SK-N-SH (cell line): Measurements from ENCODE around the gene MCRIP2. TPM values are rescaled to one million over a fixed set of nuclear protein-coding genes. Genes with fewer than 3 reads are reported as not detected.

Experiments used
- CTCF ChIA-PET: fragments of 300-600, 350-600 bp; formaldehyde crosslinking; extraction: SDS; loops from one replicate; lab custom pipeline; 2021; lab: Yijun Ruan, JAX
- POLR2A ChIA-PET: fragments of 350-600 bp; sonication (Branson Sonifier 250); formaldehyde crosslinking; extraction: SDS; loops from one replicate; lab custom pipeline; 2020; ENCODE audit warnings: antibody characterized with exemption, inconsistent platforms; lab: Yijun Ruan, JAX
- DNase-seq: peaks from one replicate; pipeline ENCODE4 v3.0.0; 2012
- H2AFZ ChIP-seq: fragments of 200-600 bp; sonication (generic); 2 replicates; pipeline ENCODE4 v1.8.1; 2016; ENCODE audit warnings: antibody characterized with exemption, mild to moderate bottlenecking, low read depth
- H3F3A ChIP-seq: fragments of 200-600 bp; sonication (generic); replicated peaks from 2 replicates; pipeline ENCODE3; 2016; ENCODE audit warnings: antibody characterized with exemption, mild to moderate bottlenecking; ENCODE audit not compliant: insufficient read depth
- H3K27ac ChIP-seq, 2 experiments: fragments of 200-500 bp in 1 of 2; fragments of 200-600 bp in 1 of 2; sonication (Bioruptor generic) in 1 of 2; sonication (generic), shearing (Covaris generic) in 1 of 2; 2 replicates each; pipeline versions ENCODE4 v1.5.1 to v1.6.1; 2014 to 2016; ENCODE audit warnings: low read depth in 2 of 2, inconsistent platforms in 1 of 2, low read length in 1 of 2, mild to moderate bottlenecking in 1 of 2, mixed read lengths in 1 of 2
- H3K27me3 ChIP-seq: fragments of 200-600 bp; sonication (generic), shearing (Covaris generic); 2 replicates; pipeline ENCODE4 v1.6.1; 2016; ENCODE audit warnings: mixed run types; ENCODE audit not compliant: insufficient read depth
- H3K36me3 ChIP-seq, 2 experiments: fragments of 200-500 bp in 1 of 2; fragments of 200-600 bp in 1 of 2; sonication (Bioruptor generic) in 1 of 2; sonication (generic) in 1 of 2; replicated peaks in 1 of 2; 2 replicates each; pipeline versions ENCODE3 to v1.5.1; 2014 to 2016; ENCODE audit warnings: low read length in 1 of 2, mild to moderate bottlenecking in 1 of 2; ENCODE audit not compliant: insufficient read depth in 2 of 2, control insufficient read depth in 1 of 2
- H3K4me1 ChIP-seq, 2 experiments: fragments of 200-500 bp in 1 of 2; fragments of 200-600 bp in 1 of 2; sonication (Bioruptor generic) in 1 of 2; sonication (generic), shearing (Covaris generic) in 1 of 2; 2 replicates each; pipeline versions ENCODE4 v1.5.1 to v1.6.1; 2014 to 2016; ENCODE audit warnings: low read depth in 1 of 2, low read length in 1 of 2, mixed run types in 1 of 2; ENCODE audit not compliant: insufficient read depth in 2 of 2, control insufficient read depth in 1 of 2
- H3K4me2 ChIP-seq: fragments of 200-600 bp; sonication (generic), shearing (Covaris generic); 2 replicates; pipeline ENCODE4 v1.6.1; 2017; ENCODE audit warnings: mixed run types
- H3K4me3 ChIP-seq, 2 experiments: fragments of 200-500 bp in 1 of 2; fragments of 200-600 bp in 1 of 2; sonication (Bioruptor generic) in 1 of 2; sonication (generic), shearing (Covaris generic) in 1 of 2; 2 replicates each; pipeline versions ENCODE4 v1.5.1 to v1.8.1; 2014 to 2016; ENCODE audit warnings: low read depth in 2 of 2, inconsistent platforms in 1 of 2, low read length in 1 of 2, mild to moderate bottlenecking in 1 of 2, mixed read lengths in 1 of 2, moderate library complexity in 1 of 2
- H3K79me2 ChIP-seq: fragments of 200-600 bp; sonication (generic); 2 replicates; pipeline ENCODE4 v1.8.1; 2017; ENCODE audit warnings: mild to moderate bottlenecking; ENCODE audit not compliant: insufficient read depth
- H3K9ac ChIP-seq: fragments of 200-600 bp; sonication (generic); 2 replicates; pipeline ENCODE4 v1.6.1; 2017; ENCODE audit warnings: mixed run types
- H3K9me2 ChIP-seq: fragments of 200-600 bp; sonication (generic); 2 replicates; pipeline ENCODE4 v1.6.1; 2017; ENCODE audit warnings: mixed run types
- H3K9me3 ChIP-seq: fragments of 200-600 bp; sonication (generic); 2 replicates; pipeline ENCODE4 v1.6.1; 2017; ENCODE audit warnings: mixed run types, mild to moderate bottlenecking, moderate library complexity
- H4K20me1 ChIP-seq: fragments of 200-600 bp; sonication (generic); 2 replicates; pipeline ENCODE4 v1.6.1; 2017; ENCODE audit warnings: mild to moderate bottlenecking, mixed run types; ENCODE audit not compliant: insufficient read depth
- ELF1 ChIP-seq: IDR thresholded peaks from 2 replicates; pipeline ENCODE4 v1.4.0; 2012
- EZH2phosphoT487 ChIP-seq: fragments of 200-600 bp; sonication (generic); IDR thresholded peaks from 2 replicates; pipeline ENCODE4 v1.6.1; 2017; ENCODE audit warnings: low read depth, mixed run types, mild to moderate bottlenecking, antibody characterized with exemption, moderate library complexity, borderline replicate concordance
- FOXM1 ChIP-seq: IDR thresholded peaks from 2 replicates; pipeline ENCODE4 v1.4.0; 2012; ENCODE audit warnings: low read depth, mild to moderate bottlenecking
- IRF3 ChIP-seq: fragments of 150-350 bp; IDR thresholded peaks from 2 replicates; pipeline ENCODE4 v1.6.1; 2016; ENCODE audit warnings: mild to moderate bottlenecking, low read depth, low read length
- JUND ChIP-seq: IDR thresholded peaks from 2 replicates; pipeline ENCODE4 v1.4.0; 2012
- MAX ChIP-seq: IDR thresholded peaks from 2 replicates; pipeline ENCODE4 v1.4.0; 2012; ENCODE audit warnings: low read depth
- MEF2A ChIP-seq: IDR thresholded peaks from 2 replicates; pipeline ENCODE4 v1.4.0; 2012; ENCODE audit warnings: low read depth, borderline replicate concordance
- MXI1 ChIP-seq: IDR thresholded peaks from 2 replicates; pipeline ENCODE4 v1.6.1; 2012; ENCODE audit warnings: mild to moderate bottlenecking, low read depth, low read length, improper control_type of control experiment
- POLR2AphosphoS5 ChIP-seq: IDR thresholded peaks from 2 replicates; pipeline ENCODE4 v1.6.1; 2012; ENCODE audit warnings: low read depth, low read length
- RAD21 ChIP-seq: IDR thresholded peaks from 2 replicates; pipeline ENCODE4 v1.6.1; 2012; ENCODE audit warnings: mild to moderate bottlenecking, low read length
- REST ChIP-seq: IDR thresholded peaks from 2 replicates; pipeline ENCODE4 v1.6.1; 2012; ENCODE audit warnings: mild to moderate bottlenecking, low read depth, low read length, moderate library complexity
- SIN3A ChIP-seq: IDR thresholded peaks from 2 replicates; pipeline ENCODE4 v1.6.1; 2012; ENCODE audit warnings: low read depth, mild to moderate bottlenecking, low read length, moderate library complexity, borderline replicate concordance
- SMC3 ChIP-seq: IDR thresholded peaks from 2 replicates; pipeline ENCODE4 v1.6.1; 2012; ENCODE audit warnings: low read depth, low read length, improper control_type of control experiment
- USF2 ChIP-seq: fragments of 150-350 bp; IDR thresholded peaks from 2 replicates; pipeline ENCODE4 v1.6.1; 2017; ENCODE audit warnings: antibody characterized with exemption, low read length, low read depth, borderline replicate concordance
- YY1 ChIP-seq: IDR thresholded peaks from 2 replicates; pipeline ENCODE4 v1.4.0; 2012; ENCODE audit warnings: low read depth, mild to moderate bottlenecking
- ZBTB33 ChIP-seq: IDR thresholded peaks from 2 replicates; pipeline ENCODE4 v1.4.0; 2012; ENCODE audit warnings: low read depth, borderline replicate concordance
- WGBS: methylation state at CpG from one replicate; pipeline ENCODE4 v1.1.6; 2017; ENCODE audit warnings: low lambda C conversion rate; 5-methylcytosine and 5-hydroxymethylcytosine counted together
- polyA plus RNA-seq, 3 experiments: library from polyadenylated mRNA; depleted of rRNA; stranded (reverse); fragments of >200 nt; gene quantifications; 2 replicates each; pipeline ENCODE4 v1.2.3, GENCODE V29; 2012

Gene MCRIP2
- polyA plus RNA-seq, 1 of the 3 experiments (the other 2 are of a cell fraction): 36.9 TPM

- Histone ChIP-seq H3K27me3 (no peaks in the 10 kb centered on the region), H3K4me2 (no peak overlapping the region), H3K79me2 (no peaks in the 10 kb centered on the region), H4K20me1 (no peaks in the 10 kb centered on the region), H3K27ac (peak overlapping the region in 1 of 2 experiments; percentile 96; a peak in 2 of 4 replicates), H3K4me1 (peaks cover 3 to 35% of the 10 kb centered on the region in 2 experiments; a peak in 3 of 4 replicates), H3K9ac (no peak overlapping the region), H2AFZ (no peak overlapping the region), H3K4me3 (no peak overlapping the region; a peak in 1 of 4 replicates), H3F3A (no peaks in the 10 kb centered on the region), H3K9me3 (no peaks in the 10 kb centered on the region), H3K36me3 (peaks cover 0 to 54% of the 10 kb centered on the region in 2 experiments), H3K9me2 (no peaks in the 10 kb centered on the region)
- no peak for TF ChIP-seq RAD21
- no peak for TF ChIP-seq MAX
- TF ChIP-seq YY1: no peak
- no peak for TF ChIP-seq JUND
- TF ChIP-seq ELF1: no peak
- TF ChIP-seq ZBTB33: no peak
- no peak for TF ChIP-seq SIN3A
- TF ChIP-seq SMC3: no peak
- TF ChIP-seq EZH2phosphoT487: no peak
- TF ChIP-seq IRF3: no peak
- no peak for TF ChIP-seq USF2
- no peak for TF ChIP-seq MXI1
- no peak for TF ChIP-seq REST
- TF ChIP-seq FOXM1: no peak
- TF ChIP-seq MEF2A: no peak
- no peak for TF ChIP-seq POLR2AphosphoS5
- ChIA-PET POLR2A (interaction anchor here (0.8 to 1.5 kb wide), 5 partner anchors 8 to 56 kb away, joined by 3 to 13 read pairs (median 4); partner anchors contain the start of genes METRN and METTL26), CTCF (interaction anchor here (0.7 to 6.7 kb wide), 13 partner anchors 8 to 88 kb away, joined by 3 to 92 read pairs (median 4); partner anchors contain the start of genes MCRIP2, RHBDL1, RHOT2 and STUB1)
- DNase-seq: no peak
- WGBS: 91% methylated on average over 6 of the region's 20 CpGs
These were observed 18.0 kb downstream of the MCRIP2 start for GRCh38 chr16:659618-660017.
